Fibroblast of villous mesenchyme (primary cell): ENCODE results near the gene TMEM271. TPM values are rescaled to one million over a fixed set of nuclear protein-coding genes. Genes with fewer than 3 reads are reported as not detected.
"Not testable (repeated sequence)": the region's sequence is repeated elsewhere in the genome, so short reads cannot be mapped to it uniquely, and the experiment has no call there.

ENCODE experiments used
- DNase-seq: peaks from one replicate; pipeline ENCODE4 v3.0.0-alpha.2; 2010; ENCODE audit warnings: low read depth
- H3K4me3 ChIP-seq: 2 replicates; pipeline ENCODE4 v1.5.1; 2011; ENCODE audit warnings: low read depth, mild to moderate bottlenecking, low read length
- total RNA-seq: library from RNA; depleted of rRNA; stranded (reverse); fragments of >200 nt; gene quantifications from 2 replicates; pipeline ENCODE4 v1.2.3, GENCODE V29; 2012
- TF ChIP-seq, protein P1 (sequence below): IDR thresholded peaks from 2 replicates; pipeline ENCODE4 v1.5.1; 2012; ENCODE audit warnings: low read depth, mild to moderate bottlenecking, low read length; ENCODE audit not compliant: insufficient read depth

Gene TMEM271
- total RNA-seq, 1 donor: not detected

GRCh38 chr4:560061-560460 lies 16.0 kb downstream of the TMEM271 start:
- TF ChIP-seq, protein P1, sequence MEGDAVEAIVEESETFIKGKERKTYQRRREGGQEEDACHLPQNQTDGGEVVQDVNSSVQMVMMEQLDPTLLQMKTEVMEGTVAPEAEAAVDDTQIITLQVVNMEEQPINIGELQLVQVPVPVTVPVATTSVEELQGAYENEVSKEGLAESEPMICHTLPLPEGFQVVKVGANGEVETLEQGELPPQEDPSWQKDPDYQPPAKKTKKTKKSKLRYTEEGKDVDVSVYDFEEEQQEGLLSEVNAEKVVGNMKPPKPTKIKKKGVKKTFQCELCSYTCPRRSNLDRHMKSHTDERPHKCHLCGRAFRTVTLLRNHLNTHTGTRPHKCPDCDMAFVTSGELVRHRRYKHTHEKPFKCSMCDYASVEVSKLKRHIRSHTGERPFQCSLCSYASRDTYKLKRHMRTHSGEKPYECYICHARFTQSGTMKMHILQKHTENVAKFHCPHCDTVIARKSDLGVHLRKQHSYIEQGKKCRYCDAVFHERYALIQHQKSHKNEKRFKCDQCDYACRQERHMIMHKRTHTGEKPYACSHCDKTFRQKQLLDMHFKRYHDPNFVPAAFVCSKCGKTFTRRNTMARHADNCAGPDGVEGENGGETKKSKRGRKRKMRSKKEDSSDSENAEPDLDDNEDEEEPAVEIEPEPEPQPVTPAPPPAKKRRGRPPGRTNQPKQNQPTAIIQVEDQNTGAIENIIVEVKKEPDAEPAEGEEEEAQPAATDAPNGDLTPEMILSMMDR: no peak
- DNase-seq: no peak
- H3K4me3 ChIP-seq: no peak overlapping the region

DNA sequence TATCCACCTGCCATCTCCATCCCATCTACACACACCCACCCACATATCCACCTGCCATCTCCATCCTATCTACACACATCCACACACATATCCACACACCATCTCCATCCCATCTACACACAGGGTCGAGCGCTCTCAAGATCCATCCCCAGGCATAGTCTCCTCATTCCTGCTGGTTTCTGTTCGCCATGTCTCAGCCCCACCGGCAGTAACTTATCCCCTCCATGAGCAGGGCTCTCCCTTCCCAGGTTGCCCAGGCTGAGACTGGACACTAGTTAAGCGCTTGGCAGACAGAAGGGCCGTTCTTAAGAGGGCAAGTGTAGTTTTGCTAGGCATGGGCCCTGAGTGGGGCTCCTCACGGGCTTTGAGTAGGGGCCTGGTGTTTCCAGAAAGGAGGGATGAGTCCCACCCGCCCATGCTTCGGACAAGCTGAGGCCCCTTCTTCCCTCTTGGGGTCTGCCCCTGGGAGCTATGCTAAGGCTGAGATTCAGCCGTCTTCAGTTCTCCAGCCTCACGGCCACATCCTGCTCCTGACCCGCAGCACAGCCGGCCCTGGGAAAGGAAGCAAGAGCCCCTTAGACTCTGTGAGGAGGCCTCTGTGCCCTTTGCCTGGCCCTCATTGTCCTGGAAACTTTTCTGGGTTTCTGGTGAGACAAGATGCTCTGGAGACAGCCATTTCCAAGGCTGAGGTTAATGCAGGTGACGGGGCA lies 20.4 kb downstream of the TMEM271 start:
- no peak overlapping the region for H3K4me3 ChIP-seq
- no peak for DNase-seq
- TF ChIP-seq, protein P1: no peak

DNA sequence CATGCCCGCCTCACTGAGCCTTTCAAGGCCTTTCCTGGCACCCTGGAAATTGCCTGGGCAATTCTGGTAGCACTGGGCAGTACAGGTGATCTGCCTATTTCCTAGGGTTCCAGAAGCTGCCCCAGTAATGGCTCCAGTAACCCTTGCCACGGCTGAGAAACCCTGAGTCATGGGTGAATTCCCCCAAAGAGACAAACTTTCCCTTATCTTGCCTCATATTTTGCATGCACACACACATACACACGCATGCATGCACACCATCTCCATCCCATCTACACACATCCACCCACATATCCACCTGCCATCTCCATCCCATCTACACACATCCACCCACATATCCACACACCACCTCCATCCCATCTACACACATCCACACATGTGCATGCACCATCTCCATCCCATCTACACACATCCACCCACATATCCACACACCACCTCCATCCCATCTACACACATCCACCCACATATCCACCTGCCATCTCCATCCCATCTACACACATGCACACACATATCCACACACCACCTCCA lies 21.2 kb downstream of the TMEM271 start:
- not testable (repeated sequence) for DNase-seq, H3K4me3 ChIP-seq

DNA sequence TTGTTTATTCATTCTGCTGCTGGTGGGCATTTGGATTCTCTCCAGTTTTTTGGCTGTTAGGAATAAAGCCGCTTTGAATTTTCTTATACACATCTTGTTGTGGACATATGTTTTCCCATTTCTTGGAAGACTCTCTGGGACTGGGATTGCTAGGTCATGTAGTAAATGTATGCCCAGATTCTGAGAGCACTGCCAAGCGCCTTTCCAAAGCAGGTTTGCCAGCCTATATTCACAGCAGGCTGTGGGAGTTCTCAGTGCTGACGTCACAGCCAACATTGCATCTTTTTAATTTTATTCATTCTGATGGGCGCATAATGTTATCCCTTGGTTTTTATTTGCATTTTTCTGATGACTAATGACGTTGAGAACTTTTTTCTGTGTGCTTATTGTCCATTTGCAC lies 24.1 kb downstream of the TMEM271 start:
- H3K4me3 ChIP-seq: no peak overlapping the region
- TF ChIP-seq, protein P1: no peak
- no peak for DNase-seq

GRCh38 chr4:550268-550667 lies 25.8 kb downstream of the TMEM271 start:
- not testable (repeated sequence) for DNase-seq, H3K4me3 ChIP-seq

- TF ChIP-seq, protein P1: no peak
- no peak for DNase-seq
Observed at GRCh38 chr4:548976-549375, 27.1 kb downstream of the TMEM271 start.

DNA sequence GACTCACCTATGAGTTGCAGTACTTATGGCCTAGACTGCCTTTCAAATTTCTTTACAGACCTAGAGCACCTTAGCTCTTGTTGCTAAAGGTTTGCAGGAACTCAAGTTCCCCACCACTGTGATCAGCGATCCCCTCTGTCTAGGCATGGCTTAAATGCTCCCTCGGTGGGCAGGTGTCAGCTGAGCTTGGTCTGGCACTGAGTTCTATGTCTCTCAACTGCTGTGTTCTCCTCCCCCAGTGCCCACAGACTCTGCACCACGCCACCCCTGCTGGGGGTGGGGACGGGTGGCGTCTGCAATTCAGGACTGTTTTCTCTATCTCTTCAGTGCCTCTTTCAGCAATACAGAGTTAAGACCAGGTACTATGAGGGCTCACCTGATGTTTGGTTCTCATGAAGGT lies 30.5 kb downstream of the TMEM271 start:
- no peak overlapping the region for H3K4me3 ChIP-seq
- TF ChIP-seq, protein P1: no peak
- no peak for DNase-seq

More at GRCh38 chr4:548976-549375, 27.1 kb downstream of the TMEM271 start:
- no peak overlapping the region for H3K4me3 ChIP-seq

DNA sequence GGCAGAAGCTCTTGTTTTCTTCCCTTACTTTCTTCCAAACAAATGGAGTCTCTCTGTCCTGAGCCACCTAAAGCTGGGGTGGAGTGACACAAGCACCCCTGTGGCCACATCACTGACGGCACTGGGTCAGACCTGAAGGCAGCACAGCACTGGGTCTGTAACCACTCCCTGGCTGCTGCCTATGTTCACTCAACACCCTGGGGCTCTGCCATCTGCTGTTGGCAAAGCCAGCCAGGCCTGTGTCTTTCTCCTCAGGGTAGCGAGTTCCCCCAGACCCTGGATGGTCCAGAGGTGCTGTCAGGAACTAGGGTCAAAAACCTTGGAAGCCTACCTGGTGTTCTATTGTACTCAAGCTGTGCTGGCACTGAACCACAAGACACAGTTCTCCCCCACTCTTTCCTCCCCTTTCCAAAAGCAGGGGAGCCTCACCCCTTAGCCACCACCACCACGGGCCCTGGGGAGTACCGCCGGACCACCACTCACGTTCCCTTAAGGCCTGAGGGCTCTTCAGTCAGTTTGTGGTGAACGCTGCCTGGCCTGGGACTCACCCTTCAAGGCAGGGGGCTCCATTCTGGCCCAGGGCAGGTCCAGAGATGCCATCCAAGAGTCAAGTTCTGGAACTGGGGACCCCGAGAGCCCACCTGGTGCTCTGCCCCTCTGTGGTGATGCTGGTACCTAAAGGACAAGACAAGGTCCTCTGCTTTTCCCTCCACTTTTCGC lies 31.5 kb downstream of the TMEM271 start:
- TF ChIP-seq, protein P1: no peak
- no peak overlapping the region for H3K4me3 ChIP-seq
- no peak for DNase-seq
